HG03095 (cell line): ENCODE results near the gene RAD51B.

Experiments
- ATAC-seq: cut with Tn5 transposase; IDR thresholded peaks from one replicate; pipeline ENCODE4 v1.9.1; 2021; ENCODE audit warnings: moderate library complexity; ENCODE audit not compliant: unreplicated experiment

RAD51B gene

GRCh38 chr14:67892466-67893100 is 73.0 kb downstream of the RAD51B start:
- no peak for ATAC-seq

- no peak for ATAC-seq
Measured at GRCh38 chr14:67900231-67900630, 80.7 kb downstream of the RAD51B start.

DNA sequence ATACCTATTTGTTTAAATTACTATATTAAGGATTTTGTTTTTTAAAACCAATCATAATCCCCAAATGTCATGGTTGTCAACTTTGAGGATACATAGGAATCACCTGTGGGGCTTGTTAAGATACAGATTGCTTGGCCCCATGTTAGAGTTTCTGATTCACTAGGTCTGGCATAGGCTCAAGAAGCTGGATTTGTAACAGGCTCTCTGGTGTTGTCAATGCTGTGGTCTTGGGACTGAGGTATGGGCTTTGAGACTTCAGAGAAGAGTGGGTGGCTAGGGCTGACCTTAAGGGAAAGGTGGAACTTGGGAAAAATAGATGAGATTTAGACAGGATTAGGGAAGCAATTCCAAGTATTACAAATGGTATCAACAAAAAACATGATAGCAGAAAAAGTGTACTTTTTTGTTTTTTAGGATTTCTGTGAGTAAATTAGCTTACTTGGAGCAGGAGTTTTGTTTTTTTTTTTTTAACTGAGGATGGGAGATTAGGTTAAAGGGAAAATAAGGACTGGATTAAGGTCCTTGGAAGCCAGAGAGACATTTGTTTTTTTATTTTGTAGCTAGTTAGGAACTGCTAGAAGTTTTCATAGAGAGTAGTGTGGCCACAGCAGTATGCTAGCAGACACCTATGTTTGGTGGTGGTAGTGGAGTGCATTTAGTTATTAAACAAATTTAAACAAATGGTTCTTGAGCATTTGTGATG is 88.6 kb downstream of the RAD51B start:
- ATAC-seq, result no peak

DNA sequence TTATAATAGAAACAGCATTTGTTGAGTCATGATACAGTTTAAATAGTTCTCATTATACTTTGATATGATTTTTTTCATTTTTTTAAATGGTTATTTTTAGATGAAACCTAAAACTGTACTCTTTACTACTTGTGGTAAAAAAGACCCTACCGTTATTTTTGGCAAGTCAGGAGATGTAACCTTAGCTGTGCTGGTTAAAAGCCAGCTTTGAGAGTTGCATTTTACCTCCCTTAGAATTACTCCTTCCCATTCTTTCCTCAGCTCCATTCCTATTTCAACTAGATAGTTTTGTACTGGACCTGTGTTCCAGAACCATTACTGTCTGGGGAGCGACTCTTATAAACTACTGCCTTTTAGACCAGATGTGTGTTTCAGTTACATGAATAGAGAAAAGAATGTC is 92.0 kb downstream of the RAD51B start:
- ATAC-seq, result no peak

DNA sequence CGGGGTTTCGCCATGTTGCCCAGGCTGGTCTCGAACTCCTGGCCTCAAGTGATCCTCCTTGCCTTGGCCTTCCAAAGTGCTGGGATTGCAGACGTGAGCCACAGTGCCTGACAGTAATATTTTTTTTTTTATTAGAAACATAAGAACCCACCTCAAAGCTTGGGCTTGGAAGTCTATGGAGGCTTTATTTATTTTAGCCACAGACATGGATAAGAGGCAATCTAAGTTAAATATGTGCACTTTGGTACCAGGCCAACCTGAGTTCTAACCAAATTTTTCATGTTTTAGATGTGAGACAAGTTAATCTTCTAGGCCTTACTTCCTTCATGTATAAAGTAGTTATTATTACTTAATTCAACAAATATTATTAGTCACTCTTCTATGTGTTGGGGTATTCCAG is 96.9 kb downstream of the RAD51B start:
- ATAC-seq, result no peak

- ATAC-seq, result no peak
Measured at GRCh38 chr14:67917006-67917405, 97.4 kb downstream of the RAD51B start.

DNA sequence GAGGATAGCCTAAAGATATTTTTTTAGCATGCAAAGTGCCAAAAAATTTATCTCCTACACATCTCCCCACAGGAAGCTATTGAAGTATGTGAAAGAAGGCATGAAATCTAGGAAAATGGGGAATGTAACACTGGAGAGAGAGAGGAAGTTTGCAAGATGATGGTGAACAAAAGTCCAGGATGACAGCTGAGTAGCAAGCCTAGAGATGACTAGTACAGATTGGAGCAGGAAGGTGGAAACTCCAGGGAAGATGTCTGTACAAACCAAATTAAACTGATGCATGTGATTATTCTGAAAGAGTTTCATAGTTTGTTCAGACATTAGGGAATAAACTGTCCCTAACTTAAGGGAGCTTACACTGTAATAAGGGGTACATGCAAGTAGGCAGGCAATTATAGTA is 99.3 kb downstream of the RAD51B start:
- no peak for ATAC-seq

GRCh38 chr14:67919259-67920032 is 99.9 kb downstream of the RAD51B start:
- no peak for ATAC-seq

- no peak for ATAC-seq
Measured at GRCh38 chr14:67926821-67927220, 107.2 kb downstream of the RAD51B start.

DNA sequence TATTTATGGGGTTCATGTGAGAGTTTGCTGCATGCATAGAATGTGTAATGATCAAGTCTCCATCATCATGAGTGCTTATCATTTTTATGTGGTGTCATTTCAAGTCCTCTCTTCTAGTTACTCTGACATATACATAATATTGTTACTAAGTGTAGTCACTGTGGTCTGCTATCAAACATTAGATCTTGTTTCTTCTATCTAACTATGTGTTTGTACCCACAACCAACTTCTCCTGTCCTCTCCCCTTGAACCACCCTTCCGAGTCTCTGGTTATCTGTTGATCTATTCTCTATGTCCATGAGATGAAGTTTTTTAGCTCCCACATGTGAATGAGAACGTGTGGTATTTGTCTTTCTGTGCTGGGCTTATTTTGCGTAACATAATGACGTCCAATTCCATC is 107.7 kb downstream of the RAD51B start:
- ATAC-seq, result no peak

GRCh38 chr14:67928375-67928774 is 108.8 kb downstream of the RAD51B start:
- ATAC-seq, result no peak

DNA sequence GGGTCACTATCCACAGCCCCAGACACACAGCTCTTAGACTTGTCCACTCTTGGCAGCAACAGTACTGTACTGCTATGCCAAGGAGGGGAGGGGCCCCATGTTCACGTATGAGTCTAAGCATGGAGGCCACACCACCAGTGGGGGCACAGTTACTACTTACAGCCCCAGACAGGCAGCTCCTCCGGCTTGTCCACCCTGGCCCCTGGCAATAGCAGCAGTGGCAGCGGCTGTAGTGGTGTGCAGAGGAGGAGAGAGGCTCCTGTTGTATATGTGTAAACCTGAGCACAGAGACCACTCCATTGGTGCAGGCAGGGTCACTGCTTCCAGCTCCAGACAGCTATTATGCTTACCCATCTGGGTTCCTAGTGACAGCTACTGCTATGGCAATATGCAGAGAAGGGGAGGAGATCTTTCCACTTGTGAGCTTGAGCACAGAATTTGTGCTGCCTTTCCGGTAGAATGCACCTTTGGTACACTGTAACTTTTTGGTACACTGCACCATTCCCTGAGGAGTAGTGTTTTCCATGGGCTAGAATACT is 113.2 kb downstream of the RAD51B start:
- ATAC-seq, result no peak

GRCh38 chr14:67933266-67933665 is 113.7 kb downstream of the RAD51B start:
- ATAC-seq, result no peak

DNA sequence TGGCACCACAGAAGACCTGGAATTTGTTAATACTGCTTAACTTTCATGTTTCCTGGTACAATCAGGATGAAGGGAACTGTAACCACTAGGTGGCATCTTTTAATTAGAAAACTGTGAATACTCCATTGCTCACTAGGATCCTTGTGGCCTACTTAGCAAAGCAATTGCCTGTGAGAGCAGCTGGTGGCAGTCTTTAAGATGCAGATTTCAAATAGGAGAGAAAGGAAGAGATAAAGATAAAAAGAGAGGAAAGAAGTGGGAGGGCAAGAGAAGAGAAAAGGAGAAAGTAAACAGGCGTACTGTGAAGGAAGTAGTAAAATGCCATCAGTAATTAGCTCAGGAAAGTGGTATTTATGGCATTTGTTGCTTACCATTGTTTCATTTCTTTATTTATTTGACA is 114.5 kb downstream of the RAD51B start:
- no peak for ATAC-seq

- no peak for ATAC-seq
Measured at GRCh38 chr14:67934862-67935261, 115.3 kb downstream of the RAD51B start.

- no peak for ATAC-seq
Measured at GRCh38 chr14:67935371-67935770, 115.8 kb downstream of the RAD51B start.

GRCh38 chr14:67938071-67938470 is 118.5 kb downstream of the RAD51B start:
- no peak for ATAC-seq

DNA sequence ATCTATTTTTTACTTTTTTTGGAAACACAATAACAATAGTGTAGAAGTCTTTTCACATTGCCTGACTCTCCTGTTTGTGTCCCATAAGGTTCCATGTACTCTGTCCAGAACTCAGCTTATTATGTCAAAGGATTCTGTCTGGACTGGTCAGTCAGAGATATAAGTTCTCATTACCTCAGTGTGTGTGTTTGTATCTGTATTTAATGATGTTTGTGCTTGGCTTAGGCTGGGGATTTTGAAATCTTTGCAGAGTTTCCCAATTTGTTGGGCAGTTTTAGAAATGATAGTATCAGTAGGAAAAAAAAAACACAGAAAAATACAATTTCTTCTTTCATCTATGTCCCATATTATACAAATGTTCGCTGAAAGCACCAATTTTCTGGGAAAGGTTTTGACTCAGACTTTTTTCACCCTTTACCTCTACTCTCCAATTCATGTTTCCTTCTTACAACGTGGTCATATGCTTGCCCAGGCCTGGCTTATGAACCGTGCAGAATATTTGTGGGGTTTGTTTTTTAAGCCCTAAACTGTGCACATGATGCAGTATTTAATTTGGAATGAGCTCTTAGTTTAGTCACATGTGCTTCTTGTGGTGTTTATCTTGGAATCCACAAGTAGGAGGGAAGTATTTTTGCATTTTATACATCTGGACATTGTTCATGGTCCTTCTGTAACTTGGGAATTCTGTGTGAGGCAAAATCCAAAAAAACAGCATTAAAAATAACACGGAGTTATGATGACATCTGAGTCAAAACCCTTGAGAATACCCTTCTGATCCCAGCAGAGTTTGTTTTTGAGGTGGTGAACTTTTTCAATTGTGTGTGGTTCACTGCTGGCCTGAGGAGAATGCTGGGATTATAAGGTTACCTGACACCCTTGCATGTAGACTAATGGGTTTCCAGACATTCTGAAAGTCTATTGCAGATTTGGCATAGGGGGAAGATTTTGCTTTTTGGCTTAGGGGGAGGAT is 121.2 kb downstream of the RAD51B start:
- no peak for ATAC-seq

DNA sequence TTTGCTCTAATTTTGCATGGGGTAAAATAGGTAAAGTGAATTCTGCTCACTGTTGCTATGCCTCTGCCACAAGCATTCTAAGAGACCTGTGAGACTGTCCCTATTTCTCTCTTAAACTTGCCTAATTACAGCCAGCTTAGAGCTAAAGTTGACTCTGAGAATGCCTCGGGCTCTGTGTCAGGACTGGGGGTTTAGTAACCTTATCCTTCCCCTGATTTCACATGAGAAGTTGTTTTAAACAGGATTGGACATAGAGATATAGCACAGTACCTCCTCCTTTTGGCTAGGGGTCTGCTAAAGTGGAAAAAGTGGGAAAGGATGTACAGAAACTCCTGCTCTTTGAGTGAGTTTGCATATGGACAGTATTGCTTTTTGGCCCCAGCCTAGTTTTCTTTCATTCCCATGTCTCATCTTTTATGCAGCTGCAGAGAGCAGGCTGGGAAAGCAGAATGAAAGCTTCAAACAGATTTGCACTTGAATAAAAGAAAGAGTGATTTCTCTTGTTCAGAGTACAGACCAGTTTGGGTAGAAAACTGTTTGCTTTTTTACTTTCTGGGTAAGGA is 122.0 kb downstream of the RAD51B start:
- ATAC-seq, result no peak

DNA sequence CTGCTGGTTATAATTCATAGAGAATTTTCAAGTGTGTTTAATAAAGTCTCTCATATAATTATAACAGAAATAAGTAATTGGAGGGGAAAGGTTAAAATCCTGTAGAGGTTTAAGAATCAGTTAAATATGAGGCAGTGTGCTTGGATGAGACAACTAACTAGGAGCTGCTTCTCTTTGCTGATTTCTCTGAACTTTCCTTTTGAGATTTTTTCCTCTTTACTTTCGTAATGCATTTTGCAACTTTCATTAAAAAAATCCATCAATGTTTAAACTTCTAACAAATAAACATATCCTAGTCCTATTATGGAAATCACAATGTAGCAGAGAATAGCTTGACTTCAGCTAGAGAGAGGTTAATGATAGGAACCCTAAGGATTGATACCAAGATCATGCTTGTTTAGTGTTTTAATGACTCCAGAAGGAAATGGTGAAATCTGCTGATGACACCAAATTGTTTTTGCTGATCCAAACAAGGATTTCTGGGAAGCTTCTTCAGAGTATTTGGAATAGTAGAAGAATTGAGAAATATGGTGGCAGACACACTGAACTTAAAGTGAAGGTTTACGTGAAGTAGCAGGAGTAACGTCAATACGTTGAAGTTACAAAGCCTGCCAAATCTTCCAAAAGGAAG is 122.6 kb downstream of the RAD51B start:
- ATAC-seq, result no peak
